OCI-M1 (cell line): ENCODE results near the gene CDH20.

Experiments
- DNase-seq: peaks from one replicate; lab custom pipeline; 2025; lab: John Stamatoyannopoulos, UW

CDH20 gene

GRCh38 chr18:61575419-61575818 is 242.2 kb downstream of the CDH20 start:
- no peak for DNase-seq

GRCh38 chr18:61578846-61579245 is 245.6 kb downstream of the CDH20 start:
- no peak for DNase-seq

- DNase-seq, result peak; percentile 5
Observed at GRCh38 chr18:61579581-61579980, 246.4 kb downstream of the CDH20 start.

GRCh38 chr18:61580046-61580445 is 246.8 kb downstream of the CDH20 start:
- no peak for DNase-seq

GRCh38 chr18:61581578-61582201 is 248.5 kb downstream of the CDH20 start:
- peak; percentile 69 for DNase-seq

- DNase-seq, result no peak
Observed at GRCh38 chr18:61582202-61582710, 249.0 kb downstream of the CDH20 start.

GRCh38 chr18:61583548-61583947 is 250.3 kb downstream of the CDH20 start:
- no peak for DNase-seq

GRCh38 chr18:61587865-61588264 is 254.6 kb downstream of the CDH20 start:
- DNase-seq, result no peak

GRCh38 chr18:61589053-61589723 is 256.0 kb downstream of the CDH20 start:
- DNase-seq, result peak; percentile 76

- no peak for DNase-seq
Observed at GRCh38 chr18:61589724-61590065, 256.5 kb downstream of the CDH20 start.

- no peak for DNase-seq
Observed at GRCh38 chr18:61591253-61591652, 258.0 kb downstream of the CDH20 start.

GRCh38 chr18:61595615-61596251 is 262.5 kb downstream of the CDH20 start:
- DNase-seq, result no peak

- no peak for DNase-seq
Observed at GRCh38 chr18:61596296-61596695, 263.1 kb downstream of the CDH20 start.

- peak; percentile 77 for DNase-seq
Observed at GRCh38 chr18:61597316-61597715, 264.1 kb downstream of the CDH20 start.

GRCh38 chr18:61600422-61600821 is 267.2 kb downstream of the CDH20 start:
- no peak for DNase-seq

GRCh38 chr18:61602836-61603235 is 269.6 kb downstream of the CDH20 start:
- DNase-seq, result no peak
